ENCODE measurements around the gene ATP5PD.

The ATP5PD gene

GRCh38 chr17:75003070-75003956 is 43.5 kb downstream of the ATP5PD start:
- H3K27ac ChIP-seq, result no peak overlapping the region
- CTCF ChIA-PET, result interaction anchor here (1.0 to 1.4 kb wide), 3 partner anchors 9 to 42 kb away, joined by 3 to 4 read pairs (median 4); no protein-coding TSS in a partner anchor
- no peak for DNase-seq (ENCODE audit: low spot score)
- no peak for TF ChIP-seq CTCF (conservative IDR thresholded peaks at IDR 0.05; ENCODE audit: low read depth)
- POLR2A ChIA-PET (ENCODE audit: low non-redundant PET), result interaction anchor here (0.6 kb wide), 1 partner anchor 12 kb away, joined by 4 read pairs; no protein-coding TSS in a partner anchor

- ChIA-PET POLR2A (ENCODE audit: low non-redundant PET) (interaction anchor here (0.6 kb wide), 1 partner anchor 118 kb away, joined by 3 read pairs; no protein-coding TSS in a partner anchor), CTCF (interaction anchor here (0.9 to 1.1 kb wide), 3 partner anchors 9 to 79 kb away, joined by 3 read pairs; partner anchors contain the start of gene OTOP2)
- TF ChIP-seq CTCF (conservative IDR thresholded peaks at IDR 0.05; ENCODE audit: low read depth), result no peak
- no peak overlapping the region for H3K27ac ChIP-seq
- no peak for DNase-seq (ENCODE audit: low spot score)
Observed at GRCh38 chr17:75001915-75002843, 44.6 kb downstream of the ATP5PD start.

GRCh38 chr17:74999523-74999922 is 47.2 kb downstream of the ATP5PD start:
- POLR2A ChIA-PET (ENCODE audit: low non-redundant PET), result interaction anchor here (1.2 kb wide), 1 partner anchor 12 kb away, joined by 3 read pairs; no protein-coding TSS in a partner anchor
- CTCF ChIA-PET, result interaction anchor here (0.7 to 1.6 kb wide), 3 partner anchors 12 to 634 kb away, joined by 3 to 4 read pairs (median 3); no protein-coding TSS in a partner anchor
- peak overlapping the region; percentile 30 for H3K27ac ChIP-seq

GRCh38 chr17:74998783-74999182 is 48.0 kb downstream of the ATP5PD start:
- CTCF ChIA-PET, result interaction anchor here (0.6 to 1.6 kb wide), 3 partner anchors 13 to 1819 kb away, joined by 4 read pairs; no protein-coding TSS in a partner anchor
- DNase-seq (ENCODE audit: low spot score), result no peak
- POLR2A ChIA-PET (ENCODE audit: low non-redundant PET), result interaction anchor here (1.2 kb wide), 1 partner anchor 13 kb away, joined by 3 read pairs; no protein-coding TSS in a partner anchor
- peak overlapping the region; percentile 30 for H3K27ac ChIP-seq
- TF ChIP-seq CTCF (conservative IDR thresholded peaks at IDR 0.05; ENCODE audit: low read depth), result no peak

More at GRCh38 chr17:74999523-74999922, 47.2 kb downstream of the ATP5PD start:
- DNase-seq (ENCODE audit: low spot score), result no peak
- TF ChIP-seq CTCF (conservative IDR thresholded peaks at IDR 0.05; ENCODE audit: low read depth), result no peak

- POLR2A ChIA-PET (ENCODE audit: low non-redundant PET), result no interaction called here
- no peak for DNase-seq (ENCODE audit: low spot score)
- no peak for TF ChIP-seq CTCF (conservative IDR thresholded peaks at IDR 0.05; ENCODE audit: low read depth)
- H3K27ac ChIP-seq, result peak overlapping the region; percentile 58
- CTCF ChIA-PET, result interaction anchor here (0.6 kb wide), 1 partner anchor 224 kb away, joined by 3 read pairs; no protein-coding TSS in a partner anchor
Observed at GRCh38 chr17:74995847-74996246, 50.9 kb downstream of the ATP5PD start.
